ENCODE measurements around the gene RHOT2. TPM values are rescaled to one million over a fixed set of nuclear protein-coding genes. Genes with fewer than 3 reads are reported as not detected.

Gene RHOT2
- total and polyA plus RNA-seq, 9 donors, result 11.6 to 100 (median 80.6) TPM

- no peak for TF ChIP-seq POLR2A (IDR thresholded peaks at IDR 0.05)
- TF ChIP-seq EP300 (IDR thresholded peaks at IDR 0.05), result no peak
- no peak for TF ChIP-seq CTCF (IDR thresholded peaks at IDR 0.05)
- 90 to 94% (median 94%) methylated on average over 28 to 35 of the region's 35 CpGs for WGBS, 3 donors
- no peak overlapping the region for H3K4me3 ChIP-seq
- peak overlapping the region in 1 of 2 donors; percentile 24 for H3K27ac ChIP-seq
- H3K4me1 ChIP-seq (ENCODE audit: insufficient read depth), result peaks cover 16% of the 10 kb centered on the region
- H3K9me3 ChIP-seq, result no peaks in the 10 kb centered on the region
- intact Hi-C loops (cut with DNase I), result loop anchor here in 1 of 4 donors (5.0 kb wide), 1 partner anchor 34 kb away; the partner anchor contains the start of gene RAB40C
- no peaks in the 10 kb centered on the region for H3K27me3 ChIP-seq
- no peaks in the 10 kb centered on the region for H3K36me3 ChIP-seq
- peak in 1 of 5 donors; percentile 20 for DNase-seq
Measured at GRCh38 chr16:625977-626765, 41.8 kb upstream of the RHOT2 start.

GRCh38 chr16:626787-627453, 41.0 kb upstream of the RHOT2 start:
- Histone ChIP-seq H3K27ac (peak overlapping the region in 1 of 2 donors; percentile 24), H3K27me3 (no peaks in the 10 kb centered on the region), H3K36me3 (no peaks in the 10 kb centered on the region), H3K9me3 (no peaks in the 10 kb centered on the region), H3K4me3 (no peak overlapping the region), H3K4me1 (ENCODE audit: insufficient read depth) (peaks cover 16% of the 10 kb centered on the region)
- WGBS, 3 donors, result 56 to 76% (median 72%) methylated on average over 28 to 29 of the region's 29 CpGs
- intact Hi-C loops (cut with DNase I), result loop anchor here in 1 of 4 donors (5.0 kb wide), 1 partner anchor 35 kb away; the partner anchor contains the start of gene RAB40C
- TF ChIP-seq POLR2A (IDR thresholded peaks at IDR 0.05) (no peak), EP300 (IDR thresholded peaks at IDR 0.05) (no peak), CTCF (IDR thresholded peaks at IDR 0.05) (no peak)
- peak; percentile 71 to 89 (median 77) for DNase-seq

GRCh38 chr16:627454-628239, 40.3 kb upstream of the RHOT2 start:
- Histone ChIP-seq H3K36me3 (no peaks in the 10 kb centered on the region), H3K27ac (no peak overlapping the region), H3K27me3 (no peaks in the 10 kb centered on the region), H3K4me1 (ENCODE audit: insufficient read depth) (peaks cover 16% of the 10 kb centered on the region), H3K4me3 (no peak overlapping the region), H3K9me3 (no peaks in the 10 kb centered on the region)
- 82 to 86% (median 83%) methylated on average over 50 of the region's 50 CpGs for WGBS, 3 donors
- TF ChIP-seq POLR2A (IDR thresholded peaks at IDR 0.05) (no peak), CTCF (IDR thresholded peaks at IDR 0.05) (no peak)
- intact Hi-C loops (cut with DNase I), result loop anchor here in 1 of 4 donors (5.0 kb wide), 1 partner anchor 35 kb away; the partner anchor contains the start of gene RAB40C
- DNase-seq, result peak; percentile 46 to 70 (median 61)
